ENCODE results near the gene KCNG1.

KCNG1 gene

DNA sequence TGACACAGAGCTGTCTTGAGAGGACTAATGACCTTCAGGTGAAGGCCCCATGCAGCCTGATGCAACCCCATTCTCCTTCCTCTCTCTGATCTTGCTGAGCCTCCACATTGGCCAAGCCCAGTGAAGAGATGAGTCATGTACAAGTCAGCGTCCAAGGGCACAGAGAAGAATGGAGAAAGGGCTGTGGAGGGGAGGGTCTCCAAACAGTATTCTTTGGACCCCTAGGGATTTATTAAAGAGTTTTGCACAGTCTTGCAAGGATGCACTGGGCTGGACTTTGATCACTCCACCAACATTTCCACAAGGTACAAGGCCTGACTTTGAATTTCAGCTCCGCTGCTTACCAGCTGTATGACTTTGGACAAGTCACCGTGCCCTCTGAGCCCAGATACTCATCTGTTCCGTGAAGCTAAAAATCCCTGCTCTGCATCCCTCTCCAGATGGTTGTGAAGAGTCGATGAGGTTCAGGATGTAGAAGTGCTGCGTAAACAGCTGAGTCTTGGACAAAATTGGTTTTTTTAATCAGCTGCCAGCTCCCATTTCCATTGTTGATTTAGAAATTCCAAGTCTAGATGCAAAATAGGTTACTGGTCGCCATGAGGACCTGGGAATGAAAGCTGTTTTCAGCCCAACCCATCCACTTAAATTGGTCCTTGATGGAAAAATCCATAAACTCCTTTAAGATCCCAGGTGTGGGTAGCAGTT lies 14.1 kb upstream of the KCNG1 start:
- no peak overlapping the region for H3K4me3 ChIP-seq (ENCODE audit: low read depth, low read length)
- TF ChIP-seq, protein P1, sequence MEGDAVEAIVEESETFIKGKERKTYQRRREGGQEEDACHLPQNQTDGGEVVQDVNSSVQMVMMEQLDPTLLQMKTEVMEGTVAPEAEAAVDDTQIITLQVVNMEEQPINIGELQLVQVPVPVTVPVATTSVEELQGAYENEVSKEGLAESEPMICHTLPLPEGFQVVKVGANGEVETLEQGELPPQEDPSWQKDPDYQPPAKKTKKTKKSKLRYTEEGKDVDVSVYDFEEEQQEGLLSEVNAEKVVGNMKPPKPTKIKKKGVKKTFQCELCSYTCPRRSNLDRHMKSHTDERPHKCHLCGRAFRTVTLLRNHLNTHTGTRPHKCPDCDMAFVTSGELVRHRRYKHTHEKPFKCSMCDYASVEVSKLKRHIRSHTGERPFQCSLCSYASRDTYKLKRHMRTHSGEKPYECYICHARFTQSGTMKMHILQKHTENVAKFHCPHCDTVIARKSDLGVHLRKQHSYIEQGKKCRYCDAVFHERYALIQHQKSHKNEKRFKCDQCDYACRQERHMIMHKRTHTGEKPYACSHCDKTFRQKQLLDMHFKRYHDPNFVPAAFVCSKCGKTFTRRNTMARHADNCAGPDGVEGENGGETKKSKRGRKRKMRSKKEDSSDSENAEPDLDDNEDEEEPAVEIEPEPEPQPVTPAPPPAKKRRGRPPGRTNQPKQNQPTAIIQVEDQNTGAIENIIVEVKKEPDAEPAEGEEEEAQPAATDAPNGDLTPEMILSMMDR (IDR thresholded peaks at IDR 0.05; ENCODE audit: low read depth, low read length), result no peak

DNA sequence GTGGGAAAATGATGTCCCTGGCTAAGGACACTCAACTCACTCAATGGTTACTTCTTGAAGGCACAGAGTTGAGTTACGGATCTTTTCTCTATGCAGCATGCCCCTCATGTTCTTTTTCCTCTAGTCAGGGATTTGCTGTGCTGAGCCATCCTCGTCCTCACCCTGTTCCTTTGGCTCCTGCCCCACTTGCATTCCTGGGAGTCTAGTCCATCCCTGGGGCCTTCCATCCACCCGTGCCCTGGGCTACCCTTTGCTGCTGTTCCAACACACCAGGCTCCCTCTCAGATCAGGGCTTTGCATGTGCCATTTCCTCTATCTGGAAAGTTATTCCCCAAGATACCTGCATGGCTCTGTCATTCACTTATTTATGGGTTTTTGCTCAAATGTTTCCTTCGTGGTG lies 13.3 kb upstream of the KCNG1 start:
- H3K4me3 ChIP-seq (ENCODE audit: low read depth, low read length), result no peak overlapping the region
- TF ChIP-seq, protein P1 (IDR thresholded peaks at IDR 0.05; ENCODE audit: low read depth, low read length), result no peak

DNA sequence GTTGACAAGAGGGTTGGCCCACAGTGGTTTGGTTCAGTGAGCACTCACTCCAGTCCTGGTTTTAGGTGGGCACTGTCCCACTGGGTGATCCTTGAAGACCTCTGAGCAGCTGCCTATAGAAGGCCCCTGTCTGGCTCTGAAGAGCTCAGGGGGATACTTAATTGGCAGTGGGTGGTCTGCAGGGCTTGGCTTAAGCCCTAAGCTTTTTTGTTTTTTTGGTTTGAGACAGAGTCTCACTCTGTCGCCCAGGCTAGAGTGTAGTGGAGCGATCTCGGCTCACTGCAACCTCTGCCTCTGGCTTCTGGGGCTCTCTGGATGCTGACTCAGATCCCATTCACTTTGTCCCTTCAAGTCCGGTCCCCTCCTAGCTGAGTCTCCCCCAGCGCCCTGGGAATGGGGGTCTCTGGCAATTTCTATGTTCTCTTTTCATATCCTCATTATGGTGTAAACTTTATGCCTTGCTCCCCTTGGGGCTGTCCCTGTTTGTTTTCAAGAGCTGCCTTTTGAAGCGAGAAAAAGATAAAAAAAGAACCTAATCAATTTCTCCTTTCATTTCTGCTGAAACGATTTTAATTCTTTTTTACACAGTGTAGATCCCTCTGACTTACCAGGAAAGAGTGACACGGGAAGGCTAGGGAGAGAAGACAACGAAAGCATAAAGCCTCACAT lies 12.2 kb upstream of the KCNG1 start:
- no peak overlapping the region for H3K4me3 ChIP-seq (ENCODE audit: low read depth, low read length)
- TF ChIP-seq, protein P1 (IDR thresholded peaks at IDR 0.05; ENCODE audit: low read depth, low read length), result no peak

DNA sequence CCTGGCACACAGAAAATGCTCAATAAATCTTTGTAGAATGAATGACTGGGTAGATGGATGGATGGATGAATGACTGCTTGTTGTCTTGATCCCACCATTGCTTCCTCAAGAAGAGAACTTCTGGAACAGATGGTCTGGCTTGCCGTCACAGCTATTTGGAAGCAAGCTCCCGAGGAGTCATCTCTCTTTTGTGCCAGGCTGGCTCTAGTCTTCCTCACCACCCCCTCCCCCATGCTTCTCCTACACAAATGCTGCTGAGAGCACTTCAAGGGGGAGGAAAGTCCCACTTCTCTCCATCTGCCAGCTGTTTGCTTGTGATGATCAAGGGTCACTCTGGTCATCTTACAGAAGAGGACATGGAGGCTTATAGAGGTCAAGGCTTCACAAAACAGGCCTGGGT lies 11.6 kb upstream of the KCNG1 start:
- no peak overlapping the region for H3K4me3 ChIP-seq (ENCODE audit: low read depth, low read length)
- TF ChIP-seq, protein P1 (IDR thresholded peaks at IDR 0.05; ENCODE audit: low read depth, low read length), result no peak

DNA sequence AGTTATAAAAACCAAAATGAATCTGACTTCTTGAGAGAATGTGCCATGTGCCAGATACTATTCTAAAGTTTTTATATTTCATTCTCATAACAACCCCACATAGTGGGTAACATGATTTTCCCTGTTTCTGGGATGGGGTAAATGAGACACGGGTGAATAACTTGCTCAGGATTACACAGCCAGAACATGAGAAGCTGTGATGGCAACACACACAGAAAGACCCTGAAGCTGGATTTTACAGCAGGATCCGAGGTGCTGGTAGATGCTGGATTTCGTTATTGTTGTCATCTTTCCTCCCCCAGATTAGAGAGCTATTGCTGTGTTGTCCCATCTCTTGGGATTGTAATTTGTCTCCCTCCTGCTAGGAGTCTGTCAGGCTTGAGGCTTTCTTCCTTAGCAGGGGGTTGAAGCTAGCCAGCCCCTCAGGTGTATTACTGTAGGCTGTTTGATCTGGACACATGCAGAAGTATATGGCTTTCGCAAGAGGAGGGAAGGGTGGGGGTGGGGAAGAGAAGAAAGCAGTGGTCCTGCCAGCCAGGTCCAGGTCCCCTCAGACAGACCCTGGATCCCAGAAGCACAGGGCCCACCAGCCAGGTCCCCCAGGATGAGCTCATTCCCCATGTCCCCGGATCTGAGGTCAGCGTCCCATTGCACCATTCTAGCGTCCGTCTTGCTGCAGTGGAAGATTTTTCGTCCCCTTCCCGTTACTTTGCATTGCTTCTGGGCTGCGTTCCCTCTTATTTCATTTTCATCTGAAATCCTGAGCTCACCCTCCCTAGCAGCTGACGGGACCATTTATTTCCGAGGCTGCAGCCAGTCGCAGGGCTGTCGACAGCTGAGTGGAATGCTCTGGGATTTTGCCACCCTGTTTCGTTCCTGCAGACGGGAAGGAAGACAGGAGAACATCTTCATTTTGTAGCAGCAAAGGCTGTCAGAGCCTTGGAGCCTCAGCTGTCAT lies 7.3 kb upstream of the KCNG1 start:
- no peak overlapping the region for H3K4me3 ChIP-seq (ENCODE audit: low read depth, low read length)
- TF ChIP-seq, protein P1 (IDR thresholded peaks at IDR 0.05; ENCODE audit: low read depth, low read length), result no peak

DNA sequence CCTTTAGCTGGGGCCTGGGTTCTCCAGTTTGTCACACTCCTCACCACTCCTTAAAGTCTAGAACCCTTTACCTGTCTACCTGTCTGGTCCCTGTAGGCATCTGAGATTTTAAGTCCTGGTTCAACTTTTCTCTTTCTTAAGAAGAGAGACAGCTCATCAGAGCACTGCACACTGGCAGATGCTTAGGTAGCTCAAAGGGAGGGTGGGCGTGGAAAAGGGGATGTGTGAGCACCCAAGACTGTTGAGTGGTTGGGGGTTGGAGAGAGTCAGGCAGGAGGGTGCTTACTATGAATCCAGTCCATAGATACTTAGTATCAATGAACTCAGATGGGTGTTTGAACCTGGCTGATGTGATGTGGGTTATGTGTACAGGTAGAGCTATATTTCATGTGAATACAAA lies 6.6 kb upstream of the KCNG1 start:
- TF ChIP-seq, protein P1 (IDR thresholded peaks at IDR 0.05; ENCODE audit: low read depth, low read length), result no peak
- H3K4me3 ChIP-seq (ENCODE audit: low read depth, low read length), result no peak overlapping the region

Measured in WI38 (cell line).